COLO829 (cell line): Measurements from ENCODE around the gene ACP7.
"Not testable (repeated sequence)": the region's sequence is repeated elsewhere in the genome, so short reads cannot be mapped to it uniquely, and the experiment has no call there.

Experiments
- DNase-seq: peaks from one replicate; pipeline ENCODE4 v3.0.0; 2012; ENCODE audit warnings: low spot score

Gene ACP7

DNA sequence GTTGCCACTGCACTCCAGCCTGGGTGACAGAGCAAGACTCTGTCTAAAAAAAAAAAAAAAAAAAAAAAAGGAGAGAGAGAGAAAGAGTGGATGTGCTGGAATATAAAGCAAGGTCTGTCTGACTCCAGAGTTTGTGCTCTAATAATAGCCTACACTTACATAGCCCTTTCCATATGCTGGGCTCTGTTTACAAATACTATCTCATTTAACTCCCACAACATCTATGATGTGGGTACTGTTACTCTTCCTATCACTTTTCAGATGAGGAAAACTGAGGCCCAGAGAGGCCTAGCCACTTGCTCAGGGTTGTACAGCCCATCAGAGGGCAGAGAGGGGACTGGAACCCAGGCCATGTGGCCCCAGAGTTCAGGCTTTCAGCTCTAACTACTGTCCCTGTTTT lies 25.5 kb downstream of the ACP7 start:
- no peak for DNase-seq

GRCh38 chr19:39110263-39110967 lies 26.2 kb downstream of the ACP7 start:
- DNase-seq, result peak; percentile 75

DNA sequence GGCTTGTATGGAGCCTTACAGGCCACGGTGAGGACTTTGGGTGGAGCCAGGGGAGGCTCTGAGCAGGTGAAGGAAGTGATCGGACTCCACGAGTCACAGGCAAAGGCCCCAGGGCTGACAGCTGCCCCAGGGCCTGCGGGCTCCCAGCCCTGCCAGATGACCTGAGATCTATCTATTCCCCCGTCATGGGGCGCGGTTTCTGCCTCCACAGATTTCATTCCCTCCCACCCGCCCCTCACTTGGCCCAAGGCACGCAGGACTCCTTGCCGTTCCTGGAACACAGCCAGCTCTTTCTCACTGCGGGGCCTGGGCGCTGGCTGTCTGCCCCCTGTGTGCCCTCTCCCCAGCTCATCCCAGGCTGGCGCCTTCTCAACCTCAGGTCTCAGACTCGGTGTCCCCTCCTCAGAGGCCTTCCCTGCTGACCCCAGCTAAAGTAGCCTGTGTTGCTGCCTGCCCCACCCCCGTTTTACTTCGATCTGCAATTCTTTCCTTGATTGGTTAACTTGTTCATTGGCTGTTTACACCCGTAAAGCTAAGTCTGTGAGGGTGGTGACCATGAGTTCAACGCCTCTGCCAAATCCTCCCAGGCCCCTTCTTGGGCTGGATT lies 27.5 kb downstream of the ACP7 start:
- DNase-seq, result no peak

- no peak for DNase-seq
Measured at GRCh38 chr19:39112338-39112890, 28.2 kb downstream of the ACP7 start.

- DNase-seq, result no peak
Measured at GRCh38 chr19:39113199-39113598, 29.0 kb downstream of the ACP7 start.

GRCh38 chr19:39115105-39115847 lies 31.1 kb downstream of the ACP7 start:
- no peak for DNase-seq

GRCh38 chr19:39117023-39117422 lies 32.9 kb downstream of the ACP7 start:
- not testable (repeated sequence) for DNase-seq

DNA sequence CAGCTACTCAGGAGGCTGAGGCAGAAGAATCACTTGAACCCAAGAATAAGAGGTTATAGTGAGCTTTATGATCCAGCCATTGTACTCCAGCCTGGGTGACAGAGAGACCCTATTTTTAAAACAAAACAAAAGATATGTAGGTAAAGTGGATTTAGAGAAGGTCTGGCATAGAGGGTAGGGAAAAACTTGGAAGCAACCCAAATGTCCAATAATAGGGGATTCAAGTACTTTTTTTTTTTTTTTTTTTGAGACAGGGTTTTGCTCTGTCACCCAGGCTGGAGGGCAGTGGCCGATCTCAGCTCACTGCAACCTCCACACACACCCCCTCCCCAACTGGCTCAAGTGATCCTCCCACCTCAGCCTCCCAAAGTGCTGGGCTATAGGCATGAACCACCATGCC lies 35.7 kb downstream of the ACP7 start:
- DNase-seq, result no peak

DNA sequence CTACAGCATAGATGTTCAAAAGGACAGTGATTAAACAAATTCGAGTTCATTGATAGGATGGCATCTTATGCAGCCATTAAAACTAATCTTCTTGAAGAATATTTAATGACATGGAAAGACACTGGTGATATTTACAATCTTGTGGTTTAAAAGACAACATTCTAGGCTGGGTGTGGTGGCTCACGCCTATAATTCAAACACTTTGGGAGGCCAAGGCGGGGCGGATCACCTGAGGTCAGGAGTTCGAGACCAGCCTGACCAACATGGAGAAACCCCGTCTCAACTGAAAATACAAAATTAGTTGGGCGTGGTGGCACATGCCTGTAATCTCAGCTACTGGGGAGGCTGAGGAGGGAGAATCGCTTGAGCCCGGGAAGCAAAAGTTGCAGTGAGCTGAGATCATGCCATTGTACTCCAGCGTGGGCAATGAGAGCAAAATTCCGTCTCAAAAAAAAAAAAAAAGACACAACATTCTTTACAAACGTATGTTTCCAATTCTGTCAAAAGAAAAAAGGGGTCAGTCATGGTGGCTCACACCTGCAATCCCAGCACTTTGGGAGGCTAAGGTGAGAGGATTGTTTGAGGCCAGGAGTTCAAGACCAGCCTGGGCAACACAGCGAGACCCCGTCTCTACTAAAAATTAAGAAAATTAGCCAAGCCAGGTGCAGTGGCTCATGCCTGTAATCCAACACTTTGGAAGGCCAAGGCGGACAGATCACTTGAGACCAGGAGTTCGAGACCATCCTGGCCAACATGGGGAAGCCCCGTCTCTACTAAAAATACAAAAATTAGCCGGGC lies 39.0 kb downstream of the ACP7 start:
- no peak for DNase-seq

- no peak for DNase-seq
Measured at GRCh38 chr19:39124136-39124764, 40.1 kb downstream of the ACP7 start.

- DNase-seq, result no peak
Measured at GRCh38 chr19:39125199-39125553, 41.0 kb downstream of the ACP7 start.

DNA sequence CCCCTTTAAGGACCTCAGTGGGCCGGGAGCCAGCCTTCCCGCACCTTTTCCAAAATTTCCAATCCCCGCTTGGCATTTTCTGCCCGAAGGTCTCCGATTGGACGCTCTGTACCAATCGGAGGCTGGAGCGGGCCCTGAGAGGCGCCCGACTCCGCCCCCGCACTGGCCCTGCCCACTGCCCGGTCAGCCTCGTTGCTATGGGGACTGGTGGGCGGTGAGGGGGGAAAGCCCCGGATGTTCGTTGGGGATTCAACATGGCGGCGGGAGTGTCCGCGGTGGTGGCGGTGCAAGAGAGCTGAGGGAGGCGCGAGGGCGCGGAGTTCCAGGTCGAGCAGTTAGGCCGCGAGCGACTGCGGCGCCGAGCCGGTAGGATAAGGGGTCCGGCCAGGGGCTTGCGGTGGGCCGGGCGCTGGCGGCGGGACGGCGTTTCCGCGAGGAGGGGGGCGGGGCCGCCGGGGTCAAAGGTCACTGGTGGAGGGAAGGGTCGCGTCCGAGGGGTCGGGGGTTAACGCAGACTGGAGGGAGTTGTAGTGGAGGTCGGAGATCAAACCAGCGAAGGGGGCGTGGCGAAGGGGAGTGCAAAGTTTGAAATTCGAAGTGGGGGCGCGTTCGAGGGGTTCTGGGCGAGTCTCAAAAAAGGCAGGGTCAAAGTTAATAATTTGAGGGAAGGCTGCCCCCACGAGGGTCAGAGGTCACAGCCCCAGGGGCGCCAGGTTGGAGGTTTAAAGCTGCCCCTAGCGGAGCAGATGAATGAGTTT lies 41.6 kb downstream of the ACP7 start, which contains the start of gene PAK4:
Gene PAK4 (plus strand): TSS at position 233 of the 758 bp plus-strand sequence. CDS start 43,768 bp downstream, outside the sequence.
- peak; percentile 100 for DNase-seq

DNA sequence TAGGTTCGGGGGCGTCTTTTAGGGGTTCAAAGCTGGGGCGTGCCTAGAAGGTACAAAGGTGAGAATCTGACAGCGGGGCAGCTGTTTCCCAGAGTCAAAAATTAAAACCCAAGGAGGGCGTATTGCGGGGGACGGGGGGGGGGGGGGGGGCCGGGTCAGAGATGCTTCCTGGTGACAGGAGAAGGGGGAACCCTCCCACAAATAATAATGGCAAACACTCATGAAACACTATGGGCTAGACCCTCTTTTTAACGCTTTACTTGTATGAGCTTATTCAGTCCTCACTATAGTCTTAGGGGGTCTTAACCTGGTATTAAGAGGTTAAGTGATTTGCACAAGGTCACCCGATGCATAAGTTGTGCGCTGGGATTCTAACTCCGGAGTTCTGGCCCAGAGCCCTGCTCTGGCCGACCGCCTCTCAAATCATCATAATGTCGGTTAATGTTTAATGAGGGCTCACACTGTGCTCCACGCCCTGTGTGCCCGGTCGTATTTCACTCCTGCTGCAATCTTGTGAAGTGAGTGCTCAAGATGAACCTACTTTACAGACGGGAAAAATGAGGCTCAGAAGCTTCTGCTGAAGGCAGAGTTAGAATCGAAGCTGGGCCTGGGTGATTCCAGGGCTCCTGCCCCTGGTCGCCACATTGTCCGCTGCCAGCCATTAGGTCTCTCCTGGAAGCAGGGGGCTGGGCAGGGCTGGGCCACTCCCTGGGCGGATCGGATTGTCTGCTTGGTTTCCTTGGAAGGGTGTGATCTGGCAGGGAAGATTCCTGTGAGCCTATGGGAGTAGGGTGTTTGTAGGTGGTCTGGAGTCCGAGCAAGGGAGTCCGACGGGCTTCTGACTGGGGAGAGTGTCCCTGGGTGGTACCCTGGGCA lies 42.4 kb downstream of the ACP7 start:
- DNase-seq, result peak; percentile 40

- DNase-seq, result no peak
Measured at GRCh38 chr19:39127812-39128515, 43.8 kb downstream of the ACP7 start.

DNA sequence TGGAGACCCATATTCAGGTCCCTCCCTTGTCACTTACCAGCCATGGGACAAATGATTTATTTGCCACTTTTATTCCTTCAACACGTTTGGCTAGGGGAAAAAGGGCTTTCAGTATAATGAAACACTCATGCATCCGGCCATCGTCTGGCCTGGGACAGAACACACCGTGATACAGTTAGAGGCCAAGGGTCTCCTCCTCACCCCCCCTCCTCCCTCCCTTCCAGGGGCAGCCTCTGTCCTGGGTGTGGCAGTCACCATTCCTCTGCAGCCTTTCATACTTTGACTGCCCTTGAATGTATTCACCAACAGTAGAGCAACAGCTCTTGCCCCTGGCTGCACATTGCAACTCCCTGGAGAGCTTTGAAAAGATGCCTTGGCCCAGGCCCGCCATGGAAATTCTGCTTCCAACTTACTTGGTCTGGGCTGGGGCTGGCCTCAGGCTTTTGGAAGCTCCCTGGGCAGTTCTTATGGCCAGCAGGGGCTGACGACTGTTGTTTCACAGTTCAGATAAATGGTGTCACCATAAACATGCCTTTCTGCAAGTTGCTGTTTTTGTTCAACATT lies 44.4 kb downstream of the ACP7 start:
- DNase-seq, result no peak

DNA sequence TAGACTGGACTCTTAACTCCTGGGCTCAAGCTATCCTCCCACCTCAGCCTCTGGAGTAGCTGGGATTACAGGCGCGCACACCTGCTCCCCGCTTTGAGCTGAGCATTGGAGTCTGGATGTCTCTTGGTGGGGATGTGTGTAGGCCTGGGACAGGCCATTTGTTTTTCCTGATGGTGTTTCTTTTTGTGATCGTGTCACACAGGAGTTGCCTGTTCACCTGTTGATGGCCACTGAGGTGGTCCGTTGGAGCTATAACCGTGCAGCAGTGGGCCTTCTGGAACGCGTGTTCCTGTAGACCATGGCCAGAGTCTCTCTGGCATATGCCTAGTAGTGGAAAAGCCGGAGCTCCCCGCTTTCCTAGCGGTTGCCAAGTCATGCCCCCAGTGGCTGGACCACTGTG lies 44.9 kb downstream of the ACP7 start:
- no peak for DNase-seq

DNA sequence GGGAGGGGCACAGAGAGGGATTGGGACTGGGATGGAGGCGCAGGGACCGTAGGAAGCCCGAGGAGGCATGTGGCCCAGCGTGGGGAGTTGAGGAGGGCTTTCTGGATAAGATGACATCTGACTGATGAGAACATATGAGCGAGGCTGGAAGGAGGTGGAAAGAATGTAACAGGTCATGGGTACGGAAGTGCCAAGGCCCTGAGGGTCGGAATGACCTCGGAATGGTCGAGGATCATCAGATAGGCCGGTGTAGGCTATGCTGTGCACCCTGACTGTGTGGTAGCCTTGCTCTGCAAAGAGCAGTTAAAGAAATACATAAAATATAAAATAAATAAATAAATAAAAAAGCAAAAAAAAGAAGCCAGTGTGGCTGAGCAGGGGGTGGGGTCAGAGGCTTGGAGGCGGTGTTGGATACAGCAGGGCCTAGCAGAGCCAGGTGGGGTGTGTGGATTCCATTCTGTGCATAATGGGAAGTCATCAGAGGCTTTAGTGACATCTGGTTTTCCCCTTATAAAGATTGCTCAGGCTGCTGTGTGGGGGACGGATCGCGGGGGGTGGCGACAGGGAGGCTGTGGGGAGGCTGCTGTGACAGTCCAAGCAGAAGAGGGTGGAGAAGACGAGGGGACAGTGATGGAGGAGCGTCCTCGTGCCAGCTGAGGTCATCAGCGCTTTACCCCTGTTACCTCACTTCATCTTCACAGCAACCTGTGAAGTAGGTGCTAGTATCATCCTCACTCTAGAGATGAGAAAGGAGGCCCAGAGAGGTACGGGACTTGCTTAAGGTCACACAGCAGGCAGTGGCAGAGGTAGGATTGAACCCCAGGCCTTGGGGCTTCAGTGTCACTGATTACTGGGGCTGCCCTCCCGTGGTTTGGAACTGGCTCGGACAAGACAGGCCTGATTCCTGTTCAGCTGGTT lies 46.4 kb downstream of the ACP7 start:
- no peak for DNase-seq

GRCh38 chr19:39131255-39131755 lies 47.1 kb downstream of the ACP7 start:
- no peak for DNase-seq
